ENCODE data around the gene CDH22.

- no peak for TF ChIP-seq POLR2A (IDR thresholded peaks at IDR 0.05; ENCODE audit: low read depth, low read length)
- TF ChIP-seq MAX (IDR thresholded peaks at IDR 0.05; ENCODE audit: low read depth, low read length) = no peak
- no peak for TF ChIP-seq POLR2AphosphoS5 (IDR thresholded peaks at IDR 0.05; ENCODE audit: low read length)
- no peak for TF ChIP-seq NRF1 (conservative IDR thresholded peaks at IDR 0.05; ENCODE audit: low read depth, low read length)
- TF ChIP-seq IRF3 (IDR thresholded peaks at IDR 0.05) = no peak
- no peak for TF ChIP-seq NFYB (IDR thresholded peaks at IDR 0.05; ENCODE audit: insufficient read depth, low read depth, low read length)
- TF ChIP-seq CTCF (IDR thresholded peaks at IDR 0.05 in 2 of 3, conservative IDR thresholded peaks at IDR 0.05 in 1 of 3; ENCODE audit: control insufficient read depth in 2 of 3, extremely low read depth in 1 of 3, insufficient read depth in 1 of 3, low read depth in 3 of 3, low read length in 3 of 3) = no peak
- TF ChIP-seq MYC (IDR thresholded peaks at IDR 0.05; ENCODE audit: insufficient read depth, insufficient read length, insufficient replicate concordance, low read length, severe bottlenecking) = no peak
- no peak for TF ChIP-seq CREB1 (IDR thresholded peaks at IDR 0.05; ENCODE audit: low read depth)
- no peak for TF ChIP-seq PRDM15 (CRISPR knock-in tag; IDR thresholded peaks at IDR 0.05)
- no peak for TF ChIP-seq EZH2 (IDR thresholded peaks at IDR 0.05; ENCODE audit: borderline replicate concordance, control insufficient read depth, low read depth, low read length)
- TF ChIP-seq ZBTB33 (IDR thresholded peaks at IDR 0.05) = no peak
- TF ChIP-seq NBN (IDR thresholded peaks at IDR 0.05) = no peak
- no peak for TF ChIP-seq ELK1 (IDR thresholded peaks at IDR 0.05; ENCODE audit: low read depth, low read length)
Measured at GRCh38 chr20:46221256-46221833, 87.0 kb downstream of the CDH22 start.

Measured in GM12878 (cell line).